Astrocyte (in vitro differentiated cells and primary cell): ENCODE results near the gene AMDHD1. TPM values are rescaled to one million over a fixed set of nuclear protein-coding genes. Genes with fewer than 3 reads are reported as not detected.

ENCODE experiments used
- DNase-seq: peaks from one replicate; pipeline ENCODE4 v3.0.0-alpha.2; 2010; ENCODE audit warnings: low read depth
- FAIRE-seq: peaks from 2 replicates; lab custom pipeline; 2011; peaks lifted over from hg19 to GRCh38; lab: Jason Lieb, UNC
- H2AFZ ChIP-seq: 2 replicates; pipeline ENCODE4 v1.6.0; 2012; ENCODE audit warnings: low read depth, low read length, inconsistent platforms
- H3K27ac ChIP-seq: 2 replicates; pipeline ENCODE4 v1.5.1; 2011; ENCODE audit warnings: low read depth, low read length, inconsistent platforms
- H3K27me3 ChIP-seq: 2 replicates; pipeline ENCODE4 v1.6.0; 2011; ENCODE audit warnings: low read length, inconsistent platforms; ENCODE audit not compliant: insufficient read depth
- H3K36me3 ChIP-seq: 2 replicates; pipeline ENCODE4 v1.5.1; 2011; ENCODE audit warnings: low read length, inconsistent platforms; ENCODE audit not compliant: insufficient read depth
- H3K4me1 ChIP-seq: 2 replicates; pipeline ENCODE4 v1.5.1; 2011; ENCODE audit warnings: low read length, inconsistent platforms; ENCODE audit not compliant: insufficient read depth
- H3K4me2 ChIP-seq: 2 replicates; pipeline ENCODE4 v1.6.0; 2012; ENCODE audit warnings: low read length, inconsistent platforms
- H3K4me3 ChIP-seq: 2 replicates; pipeline ENCODE4 v1.5.1; 2011; ENCODE audit warnings: low read depth, mild to moderate bottlenecking, low read length, inconsistent platforms; ENCODE audit not compliant: insufficient read depth
- H3K79me2 ChIP-seq: 2 replicates; pipeline ENCODE4 v1.6.0; 2012; ENCODE audit warnings: mild to moderate bottlenecking, low read length, inconsistent platforms; ENCODE audit not compliant: insufficient read depth
- H3K9ac ChIP-seq: 2 replicates; pipeline ENCODE4 v1.6.0; 2012; ENCODE audit warnings: mild to moderate bottlenecking, low read length, inconsistent platforms
- H3K9me3 ChIP-seq: 2 replicates; pipeline ENCODE4 v1.5.1; 2012; ENCODE audit warnings: low read depth, mild to moderate bottlenecking, low read length, inconsistent platforms; ENCODE audit not compliant: insufficient read depth
- H4K20me1 ChIP-seq: 2 replicates; pipeline ENCODE4 v1.6.0; 2012; ENCODE audit warnings: low read length, inconsistent platforms; ENCODE audit not compliant: insufficient read depth
- H3K27ac Mint-ChIP-seq: one replicate; pipeline ENCODE4 v1.8.0; 2021; ENCODE audit warnings: mild to moderate bottlenecking, mixed read lengths; ENCODE audit not compliant: unreplicated experiment
- H3K27me3 Mint-ChIP-seq: one replicate; pipeline ENCODE4 v1.8.0; 2021; ENCODE audit warnings: low read depth, mixed read lengths; ENCODE audit not compliant: unreplicated experiment
- H3K36me3 Mint-ChIP-seq: one replicate; pipeline ENCODE4 v1.8.0; 2021; ENCODE audit warnings: low read depth, mixed read lengths; ENCODE audit not compliant: unreplicated experiment
- H3K4me1 Mint-ChIP-seq: one replicate; pipeline ENCODE4 v1.8.0; 2021; ENCODE audit warnings: low read depth, mixed read lengths; ENCODE audit not compliant: unreplicated experiment
- H3K4me3 Mint-ChIP-seq: one replicate; pipeline ENCODE4 v1.8.0; 2021; ENCODE audit warnings: mild to moderate bottlenecking, moderate library complexity, mixed read lengths; ENCODE audit not compliant: unreplicated experiment
- H3K9me3 Mint-ChIP-seq: one replicate; pipeline ENCODE4 v1.8.0; 2021; ENCODE audit warnings: mild to moderate bottlenecking, mixed read lengths; ENCODE audit not compliant: unreplicated experiment
- CTCF ChIP-seq: IDR thresholded peaks from 2 replicates; pipeline ENCODE4 v1.5.1; 2011; ENCODE audit warnings: low read depth, mild to moderate bottlenecking, inconsistent platforms, low read length, moderate library complexity; ENCODE audit not compliant: insufficient read depth
- EZH2 ChIP-seq: IDR thresholded peaks from 2 replicates; pipeline ENCODE4 v1.6.1; 2012; ENCODE audit warnings: mild to moderate bottlenecking, low read length, inconsistent platforms; ENCODE audit not compliant: insufficient read depth
- total RNA-seq: library from RNA; stranded (reverse); gene quantifications from 2 replicates; pipeline ENCODE4 v1.2.1, GENCODE V29; 2021

The AMDHD1 gene
- total RNA-seq, 1 donor from 2014 or later, result 0.52 TPM

GRCh38 chr12:95998611-95999286 lies 55.6 kb downstream of the AMDHD1 start:
- no peak overlapping the region for H3K4me3 Mint-ChIP-seq
- no peak for FAIRE-seq
- H3K79me2 ChIP-seq, result no peaks in the 10 kb centered on the region
- H4K20me1 ChIP-seq, result no peaks in the 10 kb centered on the region
- TF ChIP-seq CTCF, result peak; percentile 60
- TF ChIP-seq EZH2, result no peak
- H3K27ac ChIP-seq, result no peak overlapping the region
- H3K4me1 Mint-ChIP-seq, result peaks cover 14% of the 10 kb centered on the region
- H3K27ac Mint-ChIP-seq, result peak overlapping the region; percentile 30
- no peak overlapping the region for H3K9ac ChIP-seq
- no peaks in the 10 kb centered on the region for H3K27me3 Mint-ChIP-seq
- DNase-seq, result peak; percentile 32
- no peaks in the 10 kb centered on the region for H3K9me3 Mint-ChIP-seq
- H3K4me2 ChIP-seq, result no peak overlapping the region
- no peaks in the 10 kb centered on the region for H3K36me3 Mint-ChIP-seq
- H3K4me3 ChIP-seq, result no peak overlapping the region
- H3K36me3 ChIP-seq, result no peaks in the 10 kb centered on the region
- no peaks in the 10 kb centered on the region for H3K27me3 ChIP-seq
- no peak overlapping the region for H2AFZ ChIP-seq
- no peaks in the 10 kb centered on the region for H3K4me1 ChIP-seq
- H3K9me3 ChIP-seq, result no peaks in the 10 kb centered on the region

- no peaks in the 10 kb centered on the region for H3K36me3 Mint-ChIP-seq
- H3K27ac ChIP-seq, result no peak overlapping the region
- peaks cover 14% of the 10 kb centered on the region for H3K4me1 Mint-ChIP-seq
- DNase-seq (no peak), FAIRE-seq (no peak)
- no peak overlapping the region for H3K27ac Mint-ChIP-seq
- no peak overlapping the region for H3K9ac ChIP-seq
- H2AFZ ChIP-seq, result no peak overlapping the region
- no peaks in the 10 kb centered on the region for H3K27me3 Mint-ChIP-seq
- no peaks in the 10 kb centered on the region for H3K9me3 ChIP-seq
- no peaks in the 10 kb centered on the region for H3K79me2 ChIP-seq
- no peak overlapping the region for H3K4me2 ChIP-seq
- H3K4me1 ChIP-seq, result no peaks in the 10 kb centered on the region
- H3K36me3 ChIP-seq, result no peaks in the 10 kb centered on the region
- no peaks in the 10 kb centered on the region for H4K20me1 ChIP-seq
- H3K4me3 ChIP-seq, result no peak overlapping the region
- TF ChIP-seq EZH2 (no peak), CTCF (no peak)
- no peaks in the 10 kb centered on the region for H3K27me3 ChIP-seq
- no peaks in the 10 kb centered on the region for H3K9me3 Mint-ChIP-seq
- no peak overlapping the region for H3K4me3 Mint-ChIP-seq
Observed at GRCh38 chr12:95999484-95999883, 56.4 kb downstream of the AMDHD1 start.

GRCh38 chr12:96000858-96001257 lies 57.7 kb downstream of the AMDHD1 start:
- H3K27ac Mint-ChIP-seq, result no peak overlapping the region
- no peaks in the 10 kb centered on the region for H3K27me3 ChIP-seq
- no peak overlapping the region for H3K9ac ChIP-seq
- no peak overlapping the region for H2AFZ ChIP-seq
- no peaks in the 10 kb centered on the region for H4K20me1 ChIP-seq
- H3K4me3 ChIP-seq, result no peak overlapping the region
- no peaks in the 10 kb centered on the region for H3K79me2 ChIP-seq
- FAIRE-seq (no peak), DNase-seq (no peak)
- no peak overlapping the region for H3K4me3 Mint-ChIP-seq
- no peaks in the 10 kb centered on the region for H3K9me3 ChIP-seq
- H3K9me3 Mint-ChIP-seq, result no peaks in the 10 kb centered on the region
- no peaks in the 10 kb centered on the region for H3K27me3 Mint-ChIP-seq
- H3K36me3 ChIP-seq, result peaks cover 8% of the 10 kb centered on the region
- H3K4me2 ChIP-seq, result no peak overlapping the region
- no peaks in the 10 kb centered on the region for H3K4me1 ChIP-seq
- H3K36me3 Mint-ChIP-seq, result peaks cover 6% of the 10 kb centered on the region
- H3K4me1 Mint-ChIP-seq, result peaks cover 9% of the 10 kb centered on the region
- TF ChIP-seq EZH2 (no peak), CTCF (no peak)
- H3K27ac ChIP-seq, result no peak overlapping the region
